Thymus (tissue), 11 donors: Measurements from ENCODE around the gene ITGA1. TPM values are rescaled to one million over a fixed set of nuclear protein-coding genes. Genes with fewer than 3 reads are reported as not detected.

Experiments used
- DNase-seq, 9 donors: peaks; one replicate each; pipeline ENCODE4 v3.0.0-alpha.2; 2013; ENCODE audit warnings: low spot score in 9 of 9, low read depth in 6 of 9, missing footprints in 1 of 9
- H3K27ac ChIP-seq, 2 donors: one replicate each; pipeline ENCODE4 v1.5.1; 2013; ENCODE audit warnings: control low read depth in 1 of 2, low read depth in 1 of 2, low read length in 1 of 2, mild to moderate bottlenecking in 1 of 2, moderate library complexity in 1 of 2
- H3K27me3 ChIP-seq, 2 donors: one replicate each; pipeline ENCODE4 v1.5.1; 2013; ENCODE audit warnings: low read length in 1 of 2; ENCODE audit not compliant: control insufficient read depth in 2 of 2, insufficient read depth in 1 of 2
- H3K36me3 ChIP-seq, 2 donors: one replicate each; pipeline ENCODE4 v1.5.1; 2013; ENCODE audit warnings: low read length in 1 of 2, mild to moderate bottlenecking in 1 of 2, moderate library complexity in 1 of 2; ENCODE audit not compliant: control insufficient read depth in 2 of 2, insufficient read depth in 2 of 2
- H3K4me1 ChIP-seq, 2 donors: one replicate each; pipeline ENCODE4 v1.5.1; 2013; ENCODE audit warnings: low read length in 2 of 2; ENCODE audit not compliant: control insufficient read depth in 2 of 2, insufficient read depth in 2 of 2
- H3K4me3 ChIP-seq, 2 donors: one replicate each; pipeline ENCODE4 v1.5.1; 2013; ENCODE audit warnings: low read length in 2 of 2, control low read depth in 1 of 2, mild to moderate bottlenecking in 1 of 2
- H3K9me3 ChIP-seq, 2 donors: one replicate each; pipeline ENCODE4 v1.5.1; 2013; ENCODE audit warnings: low read length in 1 of 2, mild to moderate bottlenecking in 1 of 2; ENCODE audit not compliant: control insufficient read depth in 2 of 2, insufficient read depth in 1 of 2
- WGBS: extraction: QIAGEN DNeasy Blood & Tissue Kit; methylation state at CpG from one replicate; pipeline ENCODE4 v1.1.7; 2013; 5-methylcytosine and 5-hydroxymethylcytosine counted together
- polyA plus RNA-seq: library from polyadenylated mRNA; stranded (reverse); fragments of 200-250 nt; gene quantifications from one replicate; pipeline ENCODE4 v1.2.3, GENCODE V29; 2013
- total RNA-seq: library from RNA; stranded (reverse); fragments of 120-200 nt; gene quantifications from one replicate; pipeline ENCODE4 v1.2.4, GENCODE V29; 2013
- donor health status: healthy.

ITGA1 gene
- total and polyA plus RNA-seq, 2 donors, result 4.7 to 9.5 TPM

- Histone ChIP-seq H3K27me3 (peaks cover 0 to 60% of the 10 kb centered on the region in 2 donors), H3K27ac (peak overlapping the region in 1 of 2 donors; percentile 70), H3K9me3 (peaks cover 0 to 3% of the 10 kb centered on the region in 2 donors), H3K4me3 (peak overlapping the region in 1 of 2 donors; percentile 61), H3K4me1 (peaks cover 5 to 10% of the 10 kb centered on the region in 2 donors), H3K36me3 (no peaks in the 10 kb centered on the region)
- no peak for DNase-seq
- WGBS, result 10% methylated on average over 16 of the region's 16 CpGs
Observed at GRCh38 chr5:52988335-52989024, 200.8 kb downstream of the ITGA1 start.

- DNase-seq, result peak in 2 of 9 donors; percentile 12 to 24
- Histone ChIP-seq H3K27ac (peak within 1 kb of the TSS; percentile 36 to 70), H3K27me3 (peaks cover 0 to 60% of the 10 kb centered on the region in 2 donors), H3K9me3 (peaks cover 0 to 3% of the 10 kb centered on the region in 2 donors), H3K36me3 (no peaks in the 10 kb centered on the region), H3K4me1 (peaks cover 5 to 10% of the 10 kb centered on the region in 2 donors), H3K4me3 (peak within 1 kb of the TSS; percentile 39 to 61)
- under 1% methylated on average over 64 of the region's 64 CpGs for WGBS
Observed at GRCh38 chr5:52989025-52989780, 201.5 kb downstream of the ITGA1 start, which contains the start of gene ITGA2. TSS of gene ITGA2 (plus strand) at chr5:52989352. CDS start at chr5:52989469, 117 bp downstream.

- DNase-seq, result peak in 2 of 9 donors; percentile 2 to 28
- Histone ChIP-seq H3K4me3 (peak overlapping the region; percentile 39 to 61), H3K4me1 (peaks cover 5 to 10% of the 10 kb centered on the region in 2 donors), H3K9me3 (peaks cover 0 to 3% of the 10 kb centered on the region in 2 donors), H3K27me3 (peaks cover 0 to 57% of the 10 kb centered on the region in 2 donors), H3K27ac (peak overlapping the region in 1 of 2 donors; percentile 36), H3K36me3 (no peaks in the 10 kb centered on the region)
- WGBS, result 6% methylated on average over 27 of the region's 27 CpGs
Observed at GRCh38 chr5:52989781-52990527, 202.2 kb downstream of the ITGA1 start.

- Histone ChIP-seq H3K9me3 (peaks cover 0 to 3% of the 10 kb centered on the region in 2 donors), H3K27ac (no peak overlapping the region), H3K4me3 (no peak overlapping the region), H3K4me1 (peaks cover 5 to 10% of the 10 kb centered on the region in 2 donors), H3K36me3 (no peaks in the 10 kb centered on the region), H3K27me3 (peaks cover 0 to 57% of the 10 kb centered on the region in 2 donors)
- WGBS, result 92% methylated on average over 4 of the region's 4 CpGs
- no peak for DNase-seq
Observed at GRCh38 chr5:52990528-52990925, 202.8 kb downstream of the ITGA1 start.

GRCh38 chr5:52993367-52993766 is 205.7 kb downstream of the ITGA1 start:
- 72% methylated on average over 2 of the region's 2 CpGs for WGBS
- Histone ChIP-seq H3K27me3 (peaks cover 0 to 35% of the 10 kb centered on the region in 2 donors), H3K9me3 (peaks cover 0 to 3% of the 10 kb centered on the region in 2 donors), H3K27ac (no peak overlapping the region), H3K4me3 (no peak overlapping the region), H3K36me3 (no peaks in the 10 kb centered on the region), H3K4me1 (peaks cover 5 to 10% of the 10 kb centered on the region in 2 donors)
- no peak for DNase-seq

GRCh38 chr5:52994266-52994665 is 206.6 kb downstream of the ITGA1 start:
- WGBS, result 96% methylated on average over 1 of the region's 1 CpG
- Histone ChIP-seq H3K4me3 (no peak overlapping the region), H3K9me3 (peaks cover 0 to 3% of the 10 kb centered on the region in 2 donors), H3K27ac (no peak overlapping the region), H3K4me1 (peaks cover 0 to 9% of the 10 kb centered on the region in 2 donors), H3K36me3 (no peaks in the 10 kb centered on the region), H3K27me3 (peaks cover 0 to 26% of the 10 kb centered on the region in 2 donors)
- DNase-seq, result no peak

GRCh38 chr5:52995095-52995494 is 207.4 kb downstream of the ITGA1 start:
- 98% methylated on average over 1 of the region's 1 CpG for WGBS
- no peak for DNase-seq
- H3K4me3 ChIP-seq, result no peak overlapping the region
- H3K27me3 ChIP-seq, result peaks cover 0 to 17% of the 10 kb centered on the region in 2 donors
- H3K4me1 ChIP-seq, result peaks cover 0 to 1% of the 10 kb centered on the region in 2 donors
- no peaks in the 10 kb centered on the region for H3K36me3 ChIP-seq
- H3K9me3 ChIP-seq, result no peaks in the 10 kb centered on the region
- no peak overlapping the region for H3K27ac ChIP-seq

- Histone ChIP-seq H3K4me1 (no peaks in the 10 kb centered on the region), H3K36me3 (no peaks in the 10 kb centered on the region), H3K4me3 (no peak overlapping the region), H3K9me3 (no peaks in the 10 kb centered on the region), H3K27me3 (peaks cover 0 to 9% of the 10 kb centered on the region in 2 donors), H3K27ac (no peak overlapping the region)
- no peak for DNase-seq
- WGBS, result 94% methylated on average over 1 of the region's 1 CpG
Observed at GRCh38 chr5:52995914-52996313, 208.2 kb downstream of the ITGA1 start.
